HepG2 (cell line): Measurements from ENCODE around the gene CEP43. TPM values are rescaled to one million over a fixed set of nuclear protein-coding genes. Genes with fewer than 3 reads are reported as not detected.

Experiments
- ASH2L ChIP-seq: fragments of 300-600, 200-600 bp; sonication (generic); IDR thresholded peaks from 2 replicates; pipeline ENCODE4 v1.7.0; 2017; ENCODE audit warnings: low read depth, mild to moderate bottlenecking, moderate library complexity, mixed read lengths, low read length; ENCODE audit not compliant: insufficient read length
- ERF ChIP-seq: IDR thresholded peaks from 2 replicates; pipeline ENCODE4 v1.6.1; 2018; ENCODE audit warnings: missing biosample characterization, missing genetic modification reagents
- FOXJ3 ChIP-seq: sonication (generic); formaldehyde crosslinking; IDR thresholded peaks from 2 replicates; pipeline ENCODE4 v1.4.0; 2020; ENCODE audit warnings: missing genetic modification reagents, mild to moderate bottlenecking, borderline replicate concordance
- HNRNPUL1 ChIP-seq: fragments of 200-400 bp; formaldehyde crosslinking; IDR thresholded peaks from 2 replicates; pipeline ENCODE4 v1.6.1; 2017; ENCODE audit warnings: low read depth, mild to moderate bottlenecking, low read length, moderate library complexity
- MED13 ChIP-seq: sonication (generic); formaldehyde crosslinking; IDR thresholded peaks from 2 replicates; pipeline ENCODE4 v1.5.0; 2020; ENCODE audit warnings: missing genetic modification reagents
- NFYB ChIP-seq: sonication (generic); formaldehyde crosslinking; IDR thresholded peaks from 2 replicates; pipeline ENCODE4 v1.4.0; 2020; ENCODE audit warnings: missing genetic modification reagents
- NR1H2 ChIP-seq: sonication (generic); formaldehyde crosslinking; IDR thresholded peaks from 2 replicates; pipeline ENCODE4 v1.8.1; 2022; ENCODE audit warnings: low read depth, missing genetic modification reagents, borderline replicate concordance
- POGK ChIP-seq: sonication (generic); formaldehyde crosslinking; conservative IDR thresholded peaks from 2 replicates; pipeline ENCODE4 v1.8.0; 2022; ENCODE audit warnings: mild to moderate bottlenecking, moderate library complexity, missing genetic modification reagents
- PPARG ChIP-seq: conservative IDR thresholded peaks from 2 replicates; pipeline ENCODE4 v1.6.1; 2016; ENCODE audit warnings: missing biosample characterization, missing genetic modification reagents
- SP5 ChIP-seq: IDR thresholded peaks from 2 replicates; pipeline ENCODE4 v1.6.1; 2016; ENCODE audit warnings: low read depth, borderline replicate concordance
- SUZ12 ChIP-seq: fragments of 150-350 bp; IDR thresholded peaks from 2 replicates; pipeline ENCODE4 v1.6.1; 2014; ENCODE audit warnings: low read depth, low read length
- TGIF2 ChIP-seq: IDR thresholded peaks from 2 replicates; pipeline ENCODE4 v1.6.1; 2016; ENCODE audit warnings: control low read depth, missing compliant biosample characterization
- THRA ChIP-seq: sonication (generic); formaldehyde crosslinking; IDR thresholded peaks from 2 replicates; pipeline ENCODE4 v1.4.0; 2020; ENCODE audit warnings: missing genetic modification reagents, borderline replicate concordance
- TP53 ChIP-seq: sonication (generic); formaldehyde crosslinking; conservative IDR thresholded peaks from 2 replicates; pipeline ENCODE4 v1.4.0; 2020; ENCODE audit warnings: missing genetic modification reagents
- ZKSCAN8 ChIP-seq: IDR thresholded peaks from 2 replicates; pipeline ENCODE4 v1.6.1; 2016; ENCODE audit warnings: borderline replicate concordance, missing genetic modification reagents, missing compliant biosample characterization
- ZMYM3 ChIP-seq: sonication (generic); formaldehyde crosslinking; IDR thresholded peaks from 2 replicates; pipeline ENCODE4 v1.5.1; 2020; ENCODE audit warnings: mild to moderate bottlenecking, missing genetic modification reagents
- ZNF225 ChIP-seq: sonication (generic); formaldehyde crosslinking; IDR thresholded peaks from 2 replicates; pipeline ENCODE4 v1.4.0; 2020; ENCODE audit warnings: mild to moderate bottlenecking, missing genetic modification reagents
- ZNF431 ChIP-seq: sonication (generic); formaldehyde crosslinking; IDR thresholded peaks from 2 replicates; pipeline ENCODE4 v1.9.0; 2022; ENCODE audit warnings: missing genetic modification reagents, low read depth, mild to moderate bottlenecking, borderline replicate concordance
- ZNF510 ChIP-seq: sonication (generic); formaldehyde crosslinking; IDR thresholded peaks from 2 replicates; pipeline ENCODE4 v1.4.0; 2020; ENCODE audit warnings: low read depth, mild to moderate bottlenecking, missing genetic modification reagents
- ZNF563 ChIP-seq: sonication (generic); formaldehyde crosslinking; IDR thresholded peaks from 2 replicates; pipeline ENCODE4 v1.8.0; 2022; ENCODE audit warnings: mild to moderate bottlenecking, moderate library complexity, missing genetic modification reagents
- ZNF747 ChIP-seq: sonication (generic); formaldehyde crosslinking; IDR thresholded peaks from 2 replicates; pipeline ENCODE4 v1.8.1; 2023; ENCODE audit warnings: missing genetic modification reagents, mild to moderate bottlenecking, borderline replicate concordance
- ZNF768 ChIP-seq: sonication (generic); formaldehyde crosslinking; IDR thresholded peaks from 2 replicates; pipeline ENCODE4 v1.4.0; 2020; ENCODE audit warnings: missing genetic modification reagents
- polyA plus RNA-seq, 8 experiments: library from polyadenylated mRNA; depleted of rRNA in 3 of 8; stranded (reverse) in 7 of 8; unstranded in 1 of 8; fragments of >200 nt; fragmentation: Illumina TruSeq in 4 of 8; extraction: Trizol in 4 of 8; gene quantifications; 2 replicates each; pipeline versions ENCODE4 v1.2.1 to v1.2.3, GENCODE V29; 2011 to 2016; ENCODE audit warnings: low read depth in 4 of 8, missing spikeins in 1 of 8, mixed read lengths in 1 of 8; ENCODE audit not compliant: insufficient read depth in 1 of 8
- total RNA-seq, 5 experiments: library from RNA; depleted of rRNA; stranded (reverse); fragments of >200 nt; fragmentation: Illumina TruSeq; extraction: Trizol; gene quantifications; 2 replicates each; pipeline ENCODE4 v1.2.3, GENCODE V29; 2016; ENCODE audit warnings: low read depth in 1 of 5
- TF ChIP-seq, protein P1 (sequence below): sonication (generic); formaldehyde crosslinking; IDR thresholded peaks from 2 replicates; pipeline ENCODE4 v1.5.0; 2020; ENCODE audit warnings: mild to moderate bottlenecking, missing genetic modification reagents

CEP43 gene
- total and polyA plus RNA-seq, 2 of the 13 experiments (the other 11 are each of a cell fraction or from before 2014, with no cell fraction given): 29.3 to 73.9 TPM

GRCh38 chr6:166956444-166957086, 42.6 kb upstream of the CEP43 start, which contains the start of gene RNASET2 (continued):
- no peak for TF ChIP-seq THRA (CRISPR knock-in tag)
- TF ChIP-seq ZNF510: peak; percentile 96
- peak; percentile 27; the same call in 1 of the 2 replicates for TF ChIP-seq ZMYM3 (CRISPR knock-in tag)
- TF ChIP-seq NFYB (CRISPR knock-in tag): peak; percentile 54; the same call in 1 of the 2 replicates
- TF ChIP-seq HNRNPUL1: peak; percentile 25; the same call in 1 of the 2 replicates
- peak; percentile 16; the same call in 1 of the 2 replicates for TF ChIP-seq ZNF431
- peak; percentile 41; the same call in 1 of the 2 replicates for TF ChIP-seq PPARG
- TF ChIP-seq MED13 (CRISPR knock-in tag): 0 out of 2 replicates have a peak, but pooled peaks have one; percentile 60
- peak; percentile 91 for TF ChIP-seq ZNF563 (CRISPR knock-in tag)
- no peak for TF ChIP-seq SUZ12
- peak; percentile 72; the same call in 1 of the 2 replicates for TF ChIP-seq ZNF768 (CRISPR knock-in tag)
- no peak for TF ChIP-seq ZNF225 (CRISPR knock-in tag)
- TF ChIP-seq, protein P1, sequence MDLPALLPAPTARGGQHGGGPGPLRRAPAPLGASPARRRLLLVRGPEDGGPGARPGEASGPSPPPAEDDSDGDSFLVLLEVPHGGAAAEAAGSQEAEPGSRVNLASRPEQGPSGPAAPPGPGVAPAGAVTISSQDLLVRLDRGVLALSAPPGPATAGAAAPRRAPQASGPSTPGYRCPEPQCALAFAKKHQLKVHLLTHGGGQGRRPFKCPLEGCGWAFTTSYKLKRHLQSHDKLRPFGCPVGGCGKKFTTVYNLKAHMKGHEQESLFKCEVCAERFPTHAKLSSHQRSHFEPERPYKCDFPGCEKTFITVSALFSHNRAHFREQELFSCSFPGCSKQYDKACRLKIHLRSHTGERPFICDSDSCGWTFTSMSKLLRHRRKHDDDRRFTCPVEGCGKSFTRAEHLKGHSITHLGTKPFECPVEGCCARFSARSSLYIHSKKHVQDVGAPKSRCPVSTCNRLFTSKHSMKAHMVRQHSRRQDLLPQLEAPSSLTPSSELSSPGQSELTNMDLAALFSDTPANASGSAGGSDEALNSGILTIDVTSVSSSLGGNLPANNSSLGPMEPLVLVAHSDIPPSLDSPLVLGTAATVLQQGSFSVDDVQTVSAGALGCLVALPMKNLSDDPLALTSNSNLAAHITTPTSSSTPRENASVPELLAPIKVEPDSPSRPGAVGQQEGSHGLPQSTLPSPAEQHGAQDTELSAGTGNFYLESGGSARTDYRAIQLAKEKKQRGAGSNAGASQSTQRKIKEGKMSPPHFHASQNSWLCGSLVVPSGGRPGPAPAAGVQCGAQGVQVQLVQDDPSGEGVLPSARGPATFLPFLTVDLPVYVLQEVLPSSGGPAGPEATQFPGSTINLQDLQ (CRISPR knock-in tag): peak; percentile 25; the same call in 1 of the 2 replicates
- peak; percentile 47 for TF ChIP-seq ERF (CRISPR knock-in tag)
- peak; percentile 82; the same call in 1 of the 2 replicates for TF ChIP-seq NR1H2 (CRISPR knock-in tag)
- peak; percentile 90 for TF ChIP-seq SP5 (CRISPR knock-in tag)
- peak; percentile 83; the same call in 1 of the 2 replicates for TF ChIP-seq POGK (CRISPR knock-in tag)
- peak; percentile 41 for TF ChIP-seq ZNF747 (CRISPR knock-in tag)
- peak; percentile 60 for TF ChIP-seq TGIF2
- peak; percentile 50 for TF ChIP-seq ASH2L
- TF ChIP-seq ZKSCAN8 (CRISPR knock-in tag): no peak
- TF ChIP-seq FOXJ3: no peak
- peak; percentile 41; the same call in 1 of the 2 replicates for TF ChIP-seq TP53 (CRISPR knock-in tag)
